Measurements from ENCODE around the gene KRTAP10-8. TPM values are rescaled to one million over a fixed set of nuclear protein-coding genes. Genes with fewer than 3 reads are reported as not detected.

The KRTAP10-8 gene
- total and polyA plus RNA-seq, 2 experiments from 2014 or later: not detected

DNA sequence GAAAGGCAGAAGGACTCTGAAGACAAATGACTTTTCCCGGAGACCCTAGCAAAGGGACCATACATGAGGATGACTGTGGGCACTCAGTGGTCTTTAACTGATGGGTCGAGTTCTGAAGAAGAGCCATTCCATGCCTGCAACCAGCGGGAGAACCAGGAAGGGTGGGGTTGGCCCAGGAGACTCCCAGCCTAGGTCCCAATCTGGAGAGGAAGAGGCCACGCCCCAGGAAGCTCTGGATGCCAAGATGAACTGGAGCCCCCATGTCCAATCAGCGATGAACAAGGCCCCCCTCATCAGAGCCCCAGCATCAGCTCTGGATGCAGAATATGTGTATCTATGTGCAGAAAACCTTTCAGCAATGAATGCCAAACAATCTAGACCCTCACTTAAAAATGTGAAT lies 28.9 kb downstream of the KRTAP10-8 start:
- Mint-ChIP-seq H3K27ac (no peak overlapping the region), H3K36me3 (ENCODE audit: low read depth) (peaks cover 8% of the 10 kb centered on the region; the same call in 2 of the 3 replicates), H3K27me3 (ENCODE audit: insufficient read depth, low read depth, poor library complexity) (peaks cover 10% of the 10 kb centered on the region), H3K4me3 (no peak overlapping the region), H3K9me3 (peaks cover 32% of the 10 kb centered on the region), H3K4me1 (peaks cover 3% of the 10 kb centered on the region)
- H3K4me2 ChIP-seq: no peak overlapping the region
- no peaks in the 10 kb centered on the region for H3F3A ChIP-seq (replicated peaks; ENCODE audit: low read depth)
- H3K9me2 ChIP-seq (ENCODE audit: insufficient read depth): no peaks in the 10 kb centered on the region
- DNase-seq (ENCODE audit: low spot score) (no peak), ATAC-seq (no peak)
- H3K4me3 ChIP-seq: no peak overlapping the region
- no peak overlapping the region for H3K27ac ChIP-seq (ENCODE audit: low read depth)
- H3K27me3 ChIP-seq (ENCODE audit: insufficient read depth): no peaks in the 10 kb centered on the region
- H3K79me2 ChIP-seq (replicated peaks; ENCODE audit: insufficient read depth): no peaks in the 10 kb centered on the region
- H2AFZ ChIP-seq: no peak overlapping the region
- H4K20me1 ChIP-seq (replicated peaks; ENCODE audit: insufficient read depth): no peaks in the 10 kb centered on the region
- H3K4me1 ChIP-seq (ENCODE audit: insufficient read depth): no peaks in the 10 kb centered on the region
- TF ChIP-seq CREB1 (CRISPR knock-in tag; IDR thresholded peaks at IDR 0.05; ENCODE audit: low read depth) (no peak), EZH2 (IDR thresholded peaks at IDR 0.05; ENCODE audit: low read depth, unreplicated experiment) (no peak)
- TF ChIP-seq, protein P1, sequence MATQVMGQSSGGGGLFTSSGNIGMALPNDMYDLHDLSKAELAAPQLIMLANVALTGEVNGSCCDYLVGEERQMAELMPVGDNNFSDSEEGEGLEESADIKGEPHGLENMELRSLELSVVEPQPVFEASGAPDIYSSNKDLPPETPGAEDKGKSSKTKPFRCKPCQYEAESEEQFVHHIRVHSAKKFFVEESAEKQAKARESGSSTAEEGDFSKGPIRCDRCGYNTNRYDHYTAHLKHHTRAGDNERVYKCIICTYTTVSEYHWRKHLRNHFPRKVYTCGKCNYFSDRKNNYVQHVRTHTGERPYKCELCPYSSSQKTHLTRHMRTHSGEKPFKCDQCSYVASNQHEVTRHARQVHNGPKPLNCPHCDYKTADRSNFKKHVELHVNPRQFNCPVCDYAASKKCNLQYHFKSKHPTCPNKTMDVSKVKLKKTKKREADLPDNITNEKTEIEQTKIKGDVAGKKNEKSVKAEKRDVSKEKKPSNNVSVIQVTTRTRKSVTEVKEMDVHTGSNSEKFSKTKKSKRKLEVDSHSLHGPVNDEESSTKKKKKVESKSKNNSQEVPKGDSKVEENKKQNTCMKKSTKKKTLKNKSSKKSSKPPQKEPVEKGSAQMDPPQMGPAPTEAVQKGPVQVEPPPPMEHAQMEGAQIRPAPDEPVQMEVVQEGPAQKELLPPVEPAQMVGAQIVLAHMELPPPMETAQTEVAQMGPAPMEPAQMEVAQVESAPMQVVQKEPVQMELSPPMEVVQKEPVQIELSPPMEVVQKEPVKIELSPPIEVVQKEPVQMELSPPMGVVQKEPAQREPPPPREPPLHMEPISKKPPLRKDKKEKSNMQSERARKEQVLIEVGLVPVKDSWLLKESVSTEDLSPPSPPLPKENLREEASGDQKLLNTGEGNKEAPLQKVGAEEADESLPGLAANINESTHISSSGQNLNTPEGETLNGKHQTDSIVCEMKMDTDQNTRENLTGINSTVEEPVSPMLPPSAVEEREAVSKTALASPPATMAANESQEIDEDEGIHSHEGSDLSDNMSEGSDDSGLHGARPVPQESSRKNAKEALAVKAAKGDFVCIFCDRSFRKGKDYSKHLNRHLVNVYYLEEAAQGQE (IDR thresholded peaks at IDR 0.05; ENCODE audit: unreplicated experiment): no peak
- TF ChIP-seq, protein P2, sequence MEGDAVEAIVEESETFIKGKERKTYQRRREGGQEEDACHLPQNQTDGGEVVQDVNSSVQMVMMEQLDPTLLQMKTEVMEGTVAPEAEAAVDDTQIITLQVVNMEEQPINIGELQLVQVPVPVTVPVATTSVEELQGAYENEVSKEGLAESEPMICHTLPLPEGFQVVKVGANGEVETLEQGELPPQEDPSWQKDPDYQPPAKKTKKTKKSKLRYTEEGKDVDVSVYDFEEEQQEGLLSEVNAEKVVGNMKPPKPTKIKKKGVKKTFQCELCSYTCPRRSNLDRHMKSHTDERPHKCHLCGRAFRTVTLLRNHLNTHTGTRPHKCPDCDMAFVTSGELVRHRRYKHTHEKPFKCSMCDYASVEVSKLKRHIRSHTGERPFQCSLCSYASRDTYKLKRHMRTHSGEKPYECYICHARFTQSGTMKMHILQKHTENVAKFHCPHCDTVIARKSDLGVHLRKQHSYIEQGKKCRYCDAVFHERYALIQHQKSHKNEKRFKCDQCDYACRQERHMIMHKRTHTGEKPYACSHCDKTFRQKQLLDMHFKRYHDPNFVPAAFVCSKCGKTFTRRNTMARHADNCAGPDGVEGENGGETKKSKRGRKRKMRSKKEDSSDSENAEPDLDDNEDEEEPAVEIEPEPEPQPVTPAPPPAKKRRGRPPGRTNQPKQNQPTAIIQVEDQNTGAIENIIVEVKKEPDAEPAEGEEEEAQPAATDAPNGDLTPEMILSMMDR (conservative IDR thresholded peaks at IDR 0.05; ENCODE audit: low read depth in 2 of 2): no peak
- no peaks in the 10 kb centered on the region for H3K36me3 ChIP-seq (ENCODE audit: insufficient read depth)

DNA sequence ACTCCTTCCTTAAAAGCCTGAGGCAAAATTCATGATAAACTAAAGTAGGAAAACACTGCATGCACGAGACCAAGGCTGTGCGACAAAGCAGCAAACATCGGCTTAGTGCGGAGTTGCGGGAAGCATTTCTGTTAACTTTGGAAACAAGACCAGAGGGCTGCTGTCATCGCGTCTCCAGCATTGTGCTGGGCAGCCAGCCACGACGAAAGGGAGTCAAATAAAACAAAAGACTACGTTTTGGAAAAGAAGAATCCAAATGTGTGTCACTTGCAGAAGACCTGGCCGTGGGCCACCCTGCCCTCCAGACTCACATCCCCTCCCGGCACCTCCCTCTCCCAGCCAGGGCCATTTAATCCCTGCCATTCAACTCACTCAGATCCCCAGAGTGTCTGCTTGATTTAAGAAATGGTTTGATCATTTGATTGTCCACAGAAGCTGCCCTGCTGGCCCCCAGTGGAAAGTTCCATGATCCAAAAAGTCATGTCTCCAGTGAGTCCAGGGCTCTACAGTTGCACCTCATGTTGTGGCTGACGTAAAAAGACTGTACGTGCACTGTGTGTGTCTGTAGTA lies 31.9 kb downstream of the KRTAP10-8 start:
- no peaks in the 10 kb centered on the region for H3F3A ChIP-seq (replicated peaks; ENCODE audit: low read depth)
- Mint-ChIP-seq H3K36me3 (ENCODE audit: low read depth) (peaks cover 8% of the 10 kb centered on the region; the same call in 2 of the 3 replicates), H3K9me3 (peaks cover 32% of the 10 kb centered on the region), H3K27ac (no peak overlapping the region), H3K27me3 (ENCODE audit: insufficient read depth, low read depth, poor library complexity) (peaks cover 4% of the 10 kb centered on the region), H3K4me3 (no peak overlapping the region), H3K4me1 (peaks cover 10% of the 10 kb centered on the region)
- H3K27ac ChIP-seq (ENCODE audit: low read depth): no peak overlapping the region
- no peak overlapping the region for H3K4me3 ChIP-seq
- H2AFZ ChIP-seq: no peak overlapping the region
- no peaks in the 10 kb centered on the region for H3K79me2 ChIP-seq (replicated peaks; ENCODE audit: insufficient read depth)
- no peak for ATAC-seq
- H3K4me2 ChIP-seq: no peak overlapping the region
- no peaks in the 10 kb centered on the region for H4K20me1 ChIP-seq (replicated peaks; ENCODE audit: insufficient read depth)
- H3K36me3 ChIP-seq (ENCODE audit: insufficient read depth): no peaks in the 10 kb centered on the region
- H3K9me2 ChIP-seq (ENCODE audit: insufficient read depth): no peaks in the 10 kb centered on the region
- DNase-seq (ENCODE audit: low spot score): no peak
- no peaks in the 10 kb centered on the region for H3K27me3 ChIP-seq (ENCODE audit: insufficient read depth)
- TF ChIP-seq, protein P1 (IDR thresholded peaks at IDR 0.05; ENCODE audit: unreplicated experiment): no peak
- TF ChIP-seq POLR2AphosphoS5 (IDR thresholded peaks at IDR 0.05; ENCODE audit: low read depth) (no peak), EZH2phosphoT487 (IDR thresholded peaks at IDR 0.05; ENCODE audit: unreplicated experiment) (no peak), STAT1 (IDR thresholded peaks at IDR 0.05; ENCODE audit: unreplicated experiment) (no peak), JUNB (IDR thresholded peaks at IDR 0.05; ENCODE audit: unreplicated experiment) (no peak), NANOG (IDR thresholded peaks at IDR 0.05; ENCODE audit: borderline replicate concordance) (no peak), ZNF331 (CRISPR knock-in tag; IDR thresholded peaks at IDR 0.05; ENCODE audit: low read depth) (no peak)
- TF ChIP-seq, protein P3, sequence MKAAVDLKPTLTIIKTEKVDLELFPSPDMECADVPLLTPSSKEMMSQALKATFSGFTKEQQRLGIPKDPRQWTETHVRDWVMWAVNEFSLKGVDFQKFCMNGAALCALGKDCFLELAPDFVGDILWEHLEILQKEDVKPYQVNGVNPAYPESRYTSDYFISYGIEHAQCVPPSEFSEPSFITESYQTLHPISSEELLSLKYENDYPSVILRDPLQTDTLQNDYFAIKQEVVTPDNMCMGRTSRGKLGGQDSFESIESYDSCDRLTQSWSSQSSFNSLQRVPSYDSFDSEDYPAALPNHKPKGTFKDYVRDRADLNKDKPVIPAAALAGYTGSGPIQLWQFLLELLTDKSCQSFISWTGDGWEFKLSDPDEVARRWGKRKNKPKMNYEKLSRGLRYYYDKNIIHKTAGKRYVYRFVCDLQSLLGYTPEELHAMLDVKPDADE (IDR thresholded peaks at IDR 0.05): no peak
- no peaks in the 10 kb centered on the region for H3K4me1 ChIP-seq (ENCODE audit: insufficient read depth)
